B cell (primary cell): ENCODE measurements around the gene OR10G4.

ENCODE experiments used
- EZH2 ChIP-seq: IDR thresholded peaks from 2 replicates; pipeline ENCODE4 v1.6.1; 2012; ENCODE audit warnings: borderline replicate concordance, low read depth, mild to moderate bottlenecking, moderate library complexity, low read length; ENCODE audit not compliant: insufficient read depth, poor library complexity, severe bottlenecking
- TF ChIP-seq, protein P1 (sequence below): fragments of 200-600 bp; IDR thresholded peaks from one replicate; pipeline ENCODE4 v1.8.0; 2022; ENCODE audit warnings: antibody characterized with exemption, mild to moderate bottlenecking

GRCh38 chr11:123976770-123977560 lies 35.8 kb upstream of the OR10G4 start:
- no peak for TF ChIP-seq EZH2
- TF ChIP-seq, protein P1, sequence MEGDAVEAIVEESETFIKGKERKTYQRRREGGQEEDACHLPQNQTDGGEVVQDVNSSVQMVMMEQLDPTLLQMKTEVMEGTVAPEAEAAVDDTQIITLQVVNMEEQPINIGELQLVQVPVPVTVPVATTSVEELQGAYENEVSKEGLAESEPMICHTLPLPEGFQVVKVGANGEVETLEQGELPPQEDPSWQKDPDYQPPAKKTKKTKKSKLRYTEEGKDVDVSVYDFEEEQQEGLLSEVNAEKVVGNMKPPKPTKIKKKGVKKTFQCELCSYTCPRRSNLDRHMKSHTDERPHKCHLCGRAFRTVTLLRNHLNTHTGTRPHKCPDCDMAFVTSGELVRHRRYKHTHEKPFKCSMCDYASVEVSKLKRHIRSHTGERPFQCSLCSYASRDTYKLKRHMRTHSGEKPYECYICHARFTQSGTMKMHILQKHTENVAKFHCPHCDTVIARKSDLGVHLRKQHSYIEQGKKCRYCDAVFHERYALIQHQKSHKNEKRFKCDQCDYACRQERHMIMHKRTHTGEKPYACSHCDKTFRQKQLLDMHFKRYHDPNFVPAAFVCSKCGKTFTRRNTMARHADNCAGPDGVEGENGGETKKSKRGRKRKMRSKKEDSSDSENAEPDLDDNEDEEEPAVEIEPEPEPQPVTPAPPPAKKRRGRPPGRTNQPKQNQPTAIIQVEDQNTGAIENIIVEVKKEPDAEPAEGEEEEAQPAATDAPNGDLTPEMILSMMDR: no peak
